GM21528 (cell line): ENCODE results near the gene DAD1.
"Not testable (repeated sequence)": the region's sequence is repeated elsewhere in the genome, so short reads cannot be mapped to it uniquely, and the experiment has no call there.

Experiments
- ATAC-seq: cut with Tn5 transposase; IDR thresholded peaks from one replicate; pipeline ENCODE4 v1.9.1; 2021; ENCODE audit warnings: mild to moderate bottlenecking, moderate library complexity; ENCODE audit not compliant: unreplicated experiment, low FRiP score

The DAD1 gene

GRCh38 chr14:22570132-22570949, 18.7 kb downstream of the DAD1 start:
- peak; percentile 55 for ATAC-seq

GRCh38 chr14:22569737-22570131, 19.3 kb downstream of the DAD1 start:
- ATAC-seq: no peak

- ATAC-seq: no peak
These were observed 19.8 kb downstream of the DAD1 start for GRCh38 chr14:22569106-22569736.

- ATAC-seq: no peak
These were observed 21.6 kb downstream of the DAD1 start for GRCh38 chr14:22567437-22567836.

GRCh38 chr14:22566845-22567244, 22.2 kb downstream of the DAD1 start:
- ATAC-seq: no peak

- ATAC-seq: not testable (repeated sequence)
These were observed 22.8 kb downstream of the DAD1 start for GRCh38 chr14:22566266-22566665.

GRCh38 chr14:22565391-22565945, 23.6 kb downstream of the DAD1 start:
- no peak for ATAC-seq

GRCh38 chr14:22564463-22564862, 24.6 kb downstream of the DAD1 start:
- no peak for ATAC-seq

GRCh38 chr14:22563987-22564386, 25.0 kb downstream of the DAD1 start:
- ATAC-seq: no peak

GRCh38 chr14:22561661-22562579, 27.1 kb downstream of the DAD1 start:
- ATAC-seq: no peak

GRCh38 chr14:22561366-22561660, 27.7 kb downstream of the DAD1 start:
- ATAC-seq: no peak

GRCh38 chr14:22560662-22561365, 28.2 kb downstream of the DAD1 start:
- no peak for ATAC-seq

- ATAC-seq: no peak
These were observed 30.0 kb downstream of the DAD1 start for GRCh38 chr14:22559041-22559440.

- ATAC-seq: no peak
These were observed 30.7 kb downstream of the DAD1 start for GRCh38 chr14:22558221-22558913.

- ATAC-seq: no peak
These were observed 31.2 kb downstream of the DAD1 start for GRCh38 chr14:22557846-22558220.

- ATAC-seq: peak; percentile 42
These were observed 31.9 kb downstream of the DAD1 start for GRCh38 chr14:22556990-22557623.

- peak; percentile 63 for ATAC-seq
These were observed 32.7 kb downstream of the DAD1 start for GRCh38 chr14:22556021-22556989.

GRCh38 chr14:22555384-22556011, 33.5 kb downstream of the DAD1 start:
- peak; percentile 5 for ATAC-seq
